Right hindlimb (tissue), 1 donor: ENCODE measurements around the gene AIFM3.

ENCODE experiments used
- DNase-seq: peaks from one replicate; pipeline ENCODE4 v3.0.0-alpha.2; 2018

The AIFM3 gene

DNA sequence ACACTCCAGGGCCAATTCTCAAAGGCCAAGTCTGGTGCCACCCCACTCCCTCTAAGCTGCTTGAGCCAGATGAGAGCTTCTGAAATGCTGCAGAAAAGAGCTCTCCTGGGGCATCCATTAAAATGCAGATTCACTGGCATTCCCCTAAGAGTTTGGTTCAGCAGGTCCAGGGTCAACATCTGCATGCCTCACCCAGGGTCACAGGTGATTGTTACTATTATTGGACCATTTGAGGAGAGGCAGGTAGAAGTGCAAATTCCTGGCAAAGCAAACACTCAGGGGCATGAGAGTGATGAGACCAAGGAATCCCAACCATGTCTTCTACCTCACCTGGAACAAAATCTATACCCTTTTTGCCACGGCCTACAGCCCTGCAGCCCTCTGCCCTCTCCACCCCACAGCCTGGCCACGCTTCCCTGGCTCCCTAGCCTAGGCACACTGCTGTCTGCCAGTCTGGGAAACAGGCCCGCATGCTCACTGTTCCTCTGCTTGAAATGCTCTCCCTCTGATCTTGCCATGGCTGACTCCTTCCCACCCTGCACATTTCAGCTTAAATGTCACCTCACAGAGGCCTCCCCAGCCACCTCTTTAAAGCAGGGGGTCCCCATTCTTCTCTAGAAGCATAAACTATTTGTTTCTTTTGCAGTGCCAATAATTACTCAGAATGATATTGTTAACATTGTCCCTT, 43.5 kb downstream of the AIFM3 start:
- no peak for DNase-seq

DNA sequence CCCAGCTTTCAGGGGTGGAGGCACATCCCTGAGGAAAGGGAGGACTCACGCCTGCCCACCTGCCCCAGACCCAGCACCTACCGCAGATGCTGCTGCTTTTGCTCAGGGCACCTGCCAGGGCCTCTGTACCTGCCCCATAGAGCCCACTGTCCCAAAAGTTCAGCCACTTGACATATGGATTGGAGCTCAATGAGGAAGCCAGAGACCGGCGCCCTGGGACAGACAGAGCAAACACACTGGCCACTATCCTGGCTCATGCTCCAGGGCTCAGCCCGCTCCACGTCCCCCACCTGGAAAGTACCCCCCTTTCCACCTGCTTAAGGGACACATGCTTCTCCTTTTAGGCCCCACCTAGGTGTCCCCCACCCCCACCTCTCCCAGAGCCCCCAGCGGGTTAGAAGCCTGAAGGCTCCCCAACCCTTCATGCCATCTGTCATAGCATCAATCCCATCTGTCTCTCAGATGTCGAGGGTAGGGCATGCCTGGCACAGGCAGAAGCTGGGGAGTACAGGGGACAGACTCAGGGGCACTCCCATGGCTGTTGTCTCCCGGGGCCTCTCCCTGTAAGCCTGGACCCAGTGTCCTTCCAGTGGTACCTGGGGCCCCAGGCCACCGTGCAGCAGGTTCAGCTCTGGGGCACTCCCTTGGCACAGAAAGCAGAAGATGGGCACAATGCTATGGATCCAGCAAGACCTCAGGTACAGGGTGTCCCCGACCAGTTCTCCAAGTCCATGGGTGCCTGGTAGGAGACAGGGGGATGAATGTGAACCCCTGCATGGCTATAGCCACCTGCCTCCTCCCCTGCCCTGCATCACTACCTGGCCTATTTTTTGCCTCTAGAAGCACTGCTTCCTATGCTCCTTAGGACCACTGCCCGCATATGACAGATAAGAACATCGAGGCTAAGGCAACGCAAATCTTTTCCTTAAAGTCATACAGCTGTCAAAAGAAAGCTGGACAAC, 45.7 kb downstream of the AIFM3 start:
- DNase-seq: no peak

DNA sequence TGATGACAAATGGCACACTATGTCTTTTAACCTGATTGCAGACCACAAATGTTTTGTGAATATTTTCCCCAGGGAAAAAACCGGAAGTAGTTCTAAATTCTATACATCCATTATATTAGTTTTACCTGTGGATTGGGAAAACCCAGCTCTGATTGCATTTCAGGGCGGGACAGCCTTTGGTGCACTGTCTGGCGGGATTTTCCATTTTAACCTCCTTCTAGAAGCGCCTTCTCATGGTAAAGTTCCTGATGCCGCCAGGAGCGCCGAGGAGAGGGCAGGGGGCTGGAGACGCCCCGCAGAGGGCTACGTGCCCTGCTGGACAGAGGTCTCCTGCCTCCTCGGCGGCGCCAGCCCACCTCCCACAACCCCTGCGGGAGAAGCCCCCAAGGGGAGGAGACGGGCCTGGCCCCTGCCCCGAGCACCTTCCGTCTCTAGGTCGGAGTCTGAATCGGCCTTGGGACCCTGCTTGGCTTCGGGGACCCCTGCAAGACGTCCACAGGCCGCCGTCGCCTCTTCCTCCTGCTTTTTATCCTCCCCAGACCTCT, 46.7 kb downstream of the AIFM3 start:
- no peak for DNase-seq

DNA sequence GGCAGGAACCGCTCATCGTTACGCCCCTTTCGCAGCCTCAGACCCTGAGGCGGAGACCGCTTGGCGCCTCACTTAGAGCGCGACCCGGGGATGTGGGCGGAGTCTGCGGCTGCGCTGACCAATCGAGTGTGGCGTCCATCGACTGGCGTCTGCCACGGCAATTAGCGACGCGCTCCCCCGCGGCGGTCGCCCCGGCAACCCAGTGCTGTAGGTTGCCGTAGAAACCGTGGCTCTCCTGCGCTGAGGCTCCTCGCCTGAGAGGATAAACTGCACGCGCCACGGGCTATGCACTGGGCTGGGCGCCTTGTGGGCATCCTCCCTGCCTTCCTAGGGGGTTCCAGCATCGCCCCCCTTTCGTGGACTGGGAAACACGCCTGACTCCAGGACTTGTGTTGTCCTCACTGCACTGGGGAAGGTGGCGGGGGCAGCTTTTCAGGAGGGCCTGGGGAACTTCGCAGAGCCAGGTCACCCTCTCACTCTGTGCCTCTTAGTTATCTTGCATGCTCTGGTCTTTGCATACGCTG, 47.2 kb downstream of the AIFM3 start:
- peak; percentile 95 for DNase-seq

DNA sequence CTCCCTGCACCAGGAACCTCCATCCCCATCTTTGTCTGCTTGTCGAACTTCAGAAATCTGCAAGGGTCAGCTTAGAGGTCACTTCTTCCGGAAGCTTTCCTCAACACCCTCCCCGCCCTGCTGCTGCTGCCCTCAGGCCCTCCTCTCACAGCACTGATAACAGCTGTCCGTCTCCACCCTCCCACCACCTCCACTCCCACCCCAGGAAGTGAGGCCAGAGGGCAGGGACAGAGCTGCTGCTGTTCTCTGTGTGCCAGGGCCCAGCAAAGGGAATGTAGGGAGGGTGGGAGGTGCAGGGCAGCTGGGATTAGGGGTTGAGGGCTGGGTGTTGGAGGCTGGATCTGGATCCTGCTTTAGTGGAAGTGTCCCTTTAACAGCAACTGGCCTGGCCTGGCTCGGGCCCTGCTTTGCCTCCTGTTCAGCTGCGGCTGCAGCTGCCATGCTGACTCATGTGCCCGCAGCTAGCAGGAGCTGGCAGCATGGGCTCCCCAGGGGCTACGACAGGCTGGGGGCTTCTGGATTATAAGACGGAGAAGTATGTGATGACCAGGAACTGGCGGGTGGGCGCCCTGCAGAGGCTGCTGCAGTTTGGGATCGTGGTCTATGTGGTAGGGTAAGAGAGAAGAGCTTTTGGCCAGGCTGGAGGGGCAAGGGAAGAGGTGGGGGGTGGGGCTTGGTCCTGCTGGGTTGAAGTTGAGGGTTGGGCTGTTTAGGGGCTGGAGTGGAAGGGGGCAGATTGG, 47.8 kb downstream of the AIFM3 start, which contains the start of gene P2RX6:
Gene P2RX6, plus strand, starts transcription at position 440 of the 740 bp plus-strand sequence. Its CDS starts 10 bp downstream, at position 450.
- DNase-seq: peak; percentile 89

DNA sequence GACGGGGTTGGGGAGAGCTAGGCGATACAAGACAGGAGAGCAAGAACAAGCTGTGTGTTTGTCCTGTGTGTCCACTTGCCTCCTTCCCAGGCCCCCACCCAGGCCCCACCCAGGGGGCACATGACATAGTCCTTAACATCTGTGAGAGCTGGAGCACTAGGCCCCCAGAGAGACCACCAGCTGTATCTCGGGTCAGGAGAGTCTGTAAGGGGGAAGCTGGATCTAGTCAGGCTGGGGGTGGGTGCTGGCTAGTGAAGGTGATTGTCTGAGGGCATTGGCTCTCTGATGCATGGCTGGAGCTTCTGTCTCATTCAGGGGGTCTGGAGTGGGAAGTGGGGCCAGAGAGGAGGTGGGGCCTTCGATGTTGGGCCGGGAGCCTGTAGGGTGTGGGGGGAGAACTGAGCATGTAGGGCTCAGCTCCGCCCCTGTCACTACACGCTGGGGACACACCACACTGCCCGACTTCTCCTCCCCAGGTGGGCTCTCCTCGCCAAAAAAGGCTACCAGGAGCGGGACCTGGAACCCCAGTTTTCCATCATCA, 48.5 kb downstream of the AIFM3 start:
- DNase-seq: no peak

DNA sequence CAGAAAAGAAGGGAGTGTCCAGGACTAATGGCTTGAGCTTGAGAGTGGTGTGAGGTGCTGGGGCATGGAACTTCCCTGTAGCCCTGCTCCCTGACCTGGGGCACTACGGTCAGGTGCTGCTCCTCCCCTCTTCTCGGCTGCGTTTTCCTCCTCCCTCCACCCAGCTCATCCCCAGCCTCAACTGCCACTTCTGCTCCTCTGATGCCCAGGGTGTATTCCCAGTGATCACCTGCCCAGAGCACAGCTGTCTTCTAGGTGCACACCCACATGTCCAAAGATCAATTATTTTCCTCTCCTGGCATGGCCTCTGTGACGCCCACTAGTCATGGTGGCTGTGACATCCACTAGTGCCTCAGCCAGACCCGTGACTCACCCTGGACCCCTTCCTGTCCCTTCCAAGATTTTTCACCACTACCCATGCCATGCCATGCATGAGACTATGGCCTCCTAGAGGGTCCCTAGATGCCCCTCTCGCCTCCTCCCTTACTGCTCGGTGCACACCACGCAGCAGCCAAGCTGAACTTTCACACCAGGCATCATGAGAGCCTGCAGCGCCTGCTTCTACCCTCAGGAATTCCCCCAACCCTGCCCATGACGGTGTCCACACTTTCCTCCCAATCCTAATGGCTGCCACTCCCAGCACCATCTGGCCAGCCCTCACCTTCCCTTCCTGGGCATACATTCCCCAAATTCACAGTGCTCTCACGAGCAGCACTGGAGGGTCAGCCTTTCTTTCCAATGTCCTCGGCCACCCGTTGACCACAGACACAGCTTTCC, 49.8 kb downstream of the AIFM3 start:
- no peak for DNase-seq

DNA sequence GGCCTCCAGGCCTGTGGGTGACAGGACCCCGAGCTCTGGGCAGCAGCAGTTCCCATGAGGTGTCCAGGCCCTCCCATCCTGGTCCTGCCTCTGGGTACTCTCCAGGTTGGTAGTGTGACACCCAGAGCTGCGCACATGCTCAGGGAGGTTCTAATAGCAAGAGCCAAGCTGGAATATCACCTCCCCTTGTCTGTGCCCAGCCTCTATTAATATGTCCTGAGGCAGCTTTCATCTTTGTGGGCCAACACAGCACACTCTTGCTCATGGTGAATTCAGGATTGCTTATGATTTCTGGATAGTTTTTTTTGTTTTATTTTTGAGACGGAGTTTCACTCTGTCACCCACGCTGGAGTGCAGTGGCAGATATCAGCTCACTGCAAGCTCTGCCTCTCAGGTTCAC, 51.3 kb downstream of the AIFM3 start:
- no peak for DNase-seq

DNA sequence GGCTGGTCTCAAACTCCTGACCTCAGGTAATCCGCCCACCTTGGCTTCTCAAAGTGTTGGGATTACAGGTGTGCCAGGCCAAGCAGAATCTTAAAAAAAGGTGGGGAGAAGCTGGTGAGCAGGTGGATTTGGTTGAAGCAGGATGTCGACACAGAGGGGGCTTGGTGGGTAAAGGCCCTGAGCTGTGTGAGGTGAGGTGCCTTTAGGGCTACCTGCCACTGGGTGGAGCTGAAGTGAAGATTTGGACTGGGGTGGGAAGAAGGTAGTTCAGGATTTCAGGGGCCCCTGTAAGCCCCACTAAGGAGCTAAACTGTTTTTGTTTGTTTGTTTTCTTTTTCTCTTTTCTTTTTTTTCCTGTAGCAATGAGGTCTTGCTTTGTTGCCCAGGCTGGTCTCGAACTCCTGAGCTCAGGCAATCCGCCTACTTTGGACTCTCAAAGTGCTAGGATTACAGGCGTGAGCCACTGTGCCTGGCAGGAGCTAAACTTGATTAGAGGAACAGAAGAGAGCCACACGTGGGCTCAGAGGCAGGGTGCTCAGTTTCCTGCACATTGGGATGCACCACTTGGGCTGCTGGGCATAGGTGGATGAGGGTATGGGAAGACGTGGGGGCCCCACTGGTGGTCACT, 53.9 kb downstream of the AIFM3 start:
- no peak for DNase-seq

DNA sequence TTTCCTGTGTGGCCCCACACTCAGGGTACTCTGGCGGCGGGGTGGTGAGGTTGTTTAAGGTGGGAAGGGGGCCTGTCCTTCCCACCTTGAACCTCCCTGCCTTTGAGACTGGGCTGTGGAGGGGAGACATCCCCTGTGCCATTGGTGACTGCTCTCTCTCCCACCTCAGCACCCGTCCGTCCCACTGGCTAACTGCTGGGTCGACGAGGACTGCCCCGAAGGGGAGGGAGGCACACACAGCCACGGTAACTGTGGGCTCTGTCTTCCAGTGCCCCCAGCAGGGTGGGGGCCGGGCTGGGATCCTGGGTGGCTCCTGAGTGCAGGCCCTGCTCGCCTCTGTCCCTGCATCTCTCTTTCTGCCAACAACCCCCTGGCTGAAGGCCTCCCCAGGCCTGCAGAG, 55.5 kb downstream of the AIFM3 start:
- no peak for DNase-seq

- no peak for DNase-seq
These were observed 56.0 kb downstream of the AIFM3 start for GRCh38 chr22:21022955-21023614.

DNA sequence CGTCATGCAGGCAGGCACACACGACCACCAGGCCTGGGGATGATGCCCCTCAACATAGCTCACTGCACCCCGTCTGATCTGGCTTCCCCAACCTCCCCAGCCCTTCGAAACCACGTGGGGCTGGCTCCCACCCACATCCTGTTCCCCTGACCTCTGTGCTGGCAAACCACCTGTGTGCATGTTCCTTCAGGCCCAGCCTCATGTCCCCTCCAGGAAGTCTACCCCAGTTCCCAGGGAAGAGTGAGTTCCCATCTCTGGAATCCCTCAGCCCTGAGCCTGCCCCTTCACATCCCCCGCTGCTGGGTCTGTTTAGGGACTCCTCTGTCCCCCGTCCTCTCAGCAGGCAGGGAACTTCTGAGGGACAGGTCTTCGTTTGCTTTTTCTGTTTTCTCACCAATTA, 58.2 kb downstream of the AIFM3 start:
- no peak for DNase-seq

DNA sequence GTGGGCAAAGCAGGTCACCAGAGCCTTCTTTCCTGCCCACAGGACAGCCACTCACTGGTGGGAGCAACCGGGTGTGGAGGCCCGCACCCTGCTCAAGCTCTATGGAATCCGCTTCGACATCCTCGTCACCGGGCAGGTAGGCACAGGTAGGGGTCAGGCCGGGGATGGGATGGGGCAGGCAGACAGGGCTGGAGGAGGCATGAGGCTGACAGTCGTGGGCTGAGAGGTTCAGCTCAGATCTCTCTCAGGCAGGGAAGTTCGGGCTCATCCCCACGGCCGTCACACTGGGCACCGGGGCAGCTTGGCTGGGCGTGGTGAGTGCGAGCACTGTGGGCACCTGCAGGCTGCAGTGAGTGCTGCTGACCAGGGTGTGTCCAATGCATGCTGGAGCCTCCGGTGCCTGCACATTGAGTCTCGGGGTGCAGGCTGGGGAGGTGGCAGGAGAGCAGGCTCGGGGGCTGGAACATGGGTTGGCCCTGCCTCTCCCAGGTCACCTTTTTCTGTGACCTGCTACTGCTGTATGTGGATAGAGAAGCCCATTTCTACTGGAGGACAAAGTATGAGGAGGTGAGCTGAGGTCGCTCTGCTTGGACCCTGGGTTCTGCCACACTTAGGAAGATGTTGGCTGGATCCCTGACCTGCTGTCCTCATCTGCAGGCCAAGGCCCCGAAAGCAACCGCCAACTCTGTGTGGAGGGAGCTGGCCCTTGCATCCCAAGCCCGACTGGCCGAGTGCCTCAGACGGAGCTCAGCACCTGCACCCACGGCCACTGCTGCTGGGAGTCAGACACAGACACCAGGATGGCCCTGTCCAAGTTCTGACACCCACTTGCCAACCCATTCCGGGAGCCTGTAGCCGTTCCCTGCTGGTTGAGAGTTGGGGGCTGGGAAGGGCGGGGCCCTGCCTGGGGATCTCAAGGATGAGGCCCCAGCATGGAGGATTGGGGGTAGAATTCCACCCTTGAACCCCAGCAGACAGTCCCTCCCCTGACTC, 59.0 kb downstream of the AIFM3 start:
- no peak for DNase-seq

GRCh38 chr22:21026783-21027692, 60.0 kb downstream of the AIFM3 start:
- DNase-seq: peak; percentile 70

- DNase-seq: no peak
These were observed 61.5 kb downstream of the AIFM3 start for GRCh38 chr22:21028277-21029251.

- no peak for DNase-seq
These were observed 62.5 kb downstream of the AIFM3 start for GRCh38 chr22:21029486-21030025.

GRCh38 chr22:21030032-21030431, 63.0 kb downstream of the AIFM3 start:
- DNase-seq: no peak
